HS-27A (cell line): ENCODE results near the gene UMODL1.
"Not testable (repeated sequence)": the region's sequence is repeated elsewhere in the genome, so short reads cannot be mapped to it uniquely, and the experiment has no call there.

Experiments
- DNase-seq: peaks from one replicate; pipeline ENCODE4 v3.0.0-alpha.2; 2012; ENCODE audit warnings: low read depth, missing footprints

Gene UMODL1

GRCh38 chr21:42060166-42060565, 11.0 kb upstream of the UMODL1 start:
- DNase-seq: no peak

DNA sequence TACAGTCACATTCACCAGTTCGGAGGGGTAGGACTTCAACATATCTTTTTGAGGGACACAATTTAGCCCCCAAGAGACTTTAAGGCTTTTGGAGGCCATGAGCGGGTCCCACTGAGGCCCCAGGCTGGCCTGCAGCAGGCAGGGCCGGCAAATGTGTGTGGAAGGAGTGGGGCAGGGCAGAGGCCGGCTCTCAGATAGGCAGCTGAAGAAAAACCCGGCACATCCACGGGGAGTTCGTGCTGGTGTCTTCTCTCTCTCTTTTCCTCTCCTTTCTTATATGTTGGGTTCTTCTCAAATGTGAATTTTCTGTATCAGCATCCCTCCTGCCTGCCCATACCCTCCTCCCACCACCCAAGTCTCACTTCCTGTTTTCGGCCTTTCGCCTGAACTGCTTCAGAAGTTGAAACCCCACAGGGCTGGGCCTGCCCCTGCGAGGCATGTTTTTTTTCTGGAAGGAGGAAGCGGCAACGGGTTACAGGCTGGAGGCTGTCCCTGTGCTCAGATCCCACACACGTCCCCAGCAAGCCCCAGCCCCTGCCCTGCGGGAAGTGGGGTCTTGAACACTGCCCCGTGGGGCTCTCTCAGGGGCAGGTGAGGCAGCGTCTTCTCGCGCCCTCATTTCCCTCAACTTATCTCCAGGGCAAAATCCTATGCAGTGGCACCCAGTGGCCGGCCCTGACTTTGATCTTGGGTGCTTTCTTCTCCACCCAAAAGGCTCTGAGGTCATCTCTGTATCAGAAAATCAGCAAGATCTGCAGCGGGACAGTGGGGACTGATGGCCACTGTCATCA, 9.7 kb upstream of the UMODL1 start:
- DNase-seq: no peak

DNA sequence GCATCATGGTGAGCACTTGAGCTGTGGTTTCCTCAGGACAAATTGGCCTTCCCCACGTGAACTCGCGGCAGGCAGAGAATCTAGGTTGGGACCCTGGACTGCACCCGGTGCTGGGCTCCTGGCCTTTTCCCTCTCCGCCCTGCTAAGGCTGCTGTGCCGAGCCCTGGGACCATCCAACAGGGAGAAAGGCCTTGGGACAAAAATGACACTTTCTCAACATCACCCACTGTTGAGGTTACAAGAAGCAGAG, 9.2 kb upstream of the UMODL1 start:
- no peak for DNase-seq

GRCh38 chr21:42062236-42063022, 8.7 kb upstream of the UMODL1 start:
- no peak for DNase-seq

DNA sequence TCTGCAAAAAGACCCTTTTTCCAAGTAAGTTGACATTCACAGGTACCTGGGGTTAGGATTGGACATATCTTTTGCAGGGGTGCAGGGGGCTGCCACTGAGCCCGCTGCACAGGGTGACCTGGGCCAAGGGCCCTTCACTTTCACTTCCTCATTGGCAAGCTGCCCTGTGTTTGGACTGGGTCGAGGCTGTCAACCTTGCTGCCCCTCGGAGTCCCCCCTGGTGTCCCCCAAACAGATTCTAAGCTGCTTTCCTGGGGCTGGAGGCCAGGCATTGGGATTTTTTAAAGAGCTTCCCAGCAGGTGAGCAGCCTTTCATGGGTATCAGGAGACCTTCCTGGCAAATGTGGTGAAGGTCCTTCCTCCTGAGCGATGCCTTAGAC, 7.9 kb upstream of the UMODL1 start:
- no peak for DNase-seq

DNA sequence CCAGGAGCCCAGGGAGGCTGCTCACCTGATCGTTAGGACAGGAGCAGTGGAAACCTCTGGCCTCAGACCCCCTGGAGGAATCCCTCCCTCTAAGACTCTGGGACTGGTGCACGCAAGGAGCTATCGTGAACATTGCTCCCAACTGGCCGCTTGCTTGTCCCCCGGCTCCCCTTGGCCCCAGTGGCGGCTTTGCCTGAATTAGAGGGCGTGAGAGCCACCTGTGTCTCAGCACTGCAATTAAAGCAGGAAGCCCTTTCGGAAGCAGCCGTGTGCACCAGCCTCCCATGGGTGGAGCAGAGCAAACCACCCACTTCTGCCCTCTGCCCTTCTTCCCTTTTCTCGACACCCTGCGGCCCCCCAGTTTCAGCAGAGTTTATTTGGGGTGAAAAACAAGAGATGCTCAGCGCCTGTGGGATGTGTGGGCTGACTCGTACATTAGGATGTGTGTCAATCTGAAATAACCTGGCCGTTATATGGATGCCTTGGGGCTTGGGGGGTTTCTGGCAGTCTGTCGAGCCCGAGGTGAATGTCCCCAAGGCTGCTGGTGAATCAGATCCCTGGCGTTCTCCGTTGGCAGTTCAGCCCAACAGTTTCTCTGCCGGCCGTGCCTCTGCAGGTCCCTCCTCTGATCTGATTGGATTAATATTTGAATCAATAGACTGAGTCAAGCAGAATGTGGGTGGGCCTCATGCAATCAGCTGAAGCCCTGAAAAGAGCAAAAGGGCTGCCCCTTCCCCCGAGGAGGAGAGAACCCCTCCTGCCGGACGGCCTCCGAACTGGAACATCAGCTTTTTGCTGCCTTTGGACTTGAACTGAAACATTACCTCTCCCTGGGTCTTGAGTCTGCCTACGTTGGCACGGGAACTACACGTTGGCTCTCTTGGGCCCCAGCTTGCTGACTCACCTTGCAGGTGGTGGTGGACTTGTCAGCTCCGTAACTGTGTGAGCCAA, 7.3 kb upstream of the UMODL1 start:
- no peak for DNase-seq

- no peak for DNase-seq
These were observed 4.6 kb upstream of the UMODL1 start for GRCh38 chr21:42066521-42066920.

DNA sequence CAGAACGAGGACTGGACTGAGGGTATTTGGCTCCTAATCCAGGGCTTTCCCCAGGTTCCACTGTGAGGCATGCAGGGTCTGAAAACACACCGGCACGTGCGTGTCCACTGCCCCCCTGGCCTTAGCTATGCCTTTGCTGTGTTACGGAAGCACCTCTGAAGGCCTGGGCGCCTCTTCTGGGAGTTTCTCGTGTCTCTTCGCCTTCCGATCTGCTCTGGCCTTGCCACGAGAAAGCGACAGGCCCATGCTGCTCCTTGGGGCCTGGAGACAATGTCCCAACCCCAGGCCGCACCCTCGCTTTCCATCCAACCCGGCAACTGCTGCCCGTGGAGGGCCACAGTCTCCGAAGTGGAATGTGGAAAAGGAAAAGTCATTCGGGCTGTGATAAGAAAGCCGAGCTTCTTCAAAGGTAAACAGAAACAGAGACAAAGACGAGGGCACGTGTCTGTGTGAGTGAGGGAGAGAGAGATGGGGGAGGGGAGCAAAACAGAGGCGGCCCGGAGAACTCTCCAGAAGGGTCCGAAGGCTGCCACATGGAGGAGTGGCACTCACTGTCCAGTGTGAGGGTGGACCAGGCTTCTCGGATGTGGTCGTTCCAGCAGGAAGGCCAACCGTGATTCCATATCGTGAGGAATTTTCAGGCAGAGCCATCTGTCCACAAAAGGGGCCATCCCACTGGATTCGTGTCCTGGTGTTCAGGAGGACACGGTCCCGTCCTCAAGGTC, 3.4 kb upstream of the UMODL1 start:
- DNase-seq: no peak

- DNase-seq: no peak
These were observed 2.9 kb upstream of the UMODL1 start for GRCh38 chr21:42068256-42068545.

- no peak for DNase-seq
These were observed 2.5 kb upstream of the UMODL1 start for GRCh38 chr21:42068592-42068991.

DNA sequence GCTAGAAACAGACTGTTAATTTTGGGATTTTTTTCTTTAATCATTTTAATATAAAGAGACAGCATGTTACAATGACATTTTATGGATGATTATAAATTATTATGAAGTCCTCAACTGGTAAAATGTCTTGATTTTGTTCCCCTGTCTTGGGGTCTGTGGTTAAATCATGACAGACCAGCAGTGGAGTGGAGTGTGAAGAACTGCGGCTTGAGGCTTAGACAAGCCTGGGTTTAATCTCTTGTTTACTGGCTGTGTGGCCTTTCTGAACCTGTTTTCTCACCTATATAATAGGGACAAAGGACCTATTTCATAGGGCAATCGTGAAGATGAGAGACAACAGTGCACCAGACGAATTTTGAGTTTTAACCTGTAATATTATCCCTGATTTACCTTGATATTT, 1.8 kb upstream of the UMODL1 start:
- DNase-seq: no peak

DNA sequence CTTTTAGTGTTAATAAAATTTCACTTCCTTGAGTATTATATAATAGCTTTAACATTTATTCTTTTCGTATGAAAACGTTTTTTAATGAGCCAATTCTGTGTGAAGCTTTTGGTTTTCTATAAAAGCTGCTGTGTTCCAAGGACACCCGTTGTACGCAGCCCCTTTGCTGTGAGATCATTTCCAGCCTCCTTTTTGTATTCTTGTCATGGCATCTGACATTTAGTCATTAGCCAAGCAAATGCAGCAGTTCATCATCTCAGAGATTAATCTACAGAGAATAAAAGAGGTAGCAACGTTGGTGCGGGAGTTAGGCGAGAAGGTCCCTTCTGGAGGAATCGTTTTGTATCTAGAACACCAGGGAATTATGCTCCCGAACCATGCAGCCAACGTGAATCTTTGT, 1.3 kb upstream of the UMODL1 start:
- DNase-seq: no peak

DNA sequence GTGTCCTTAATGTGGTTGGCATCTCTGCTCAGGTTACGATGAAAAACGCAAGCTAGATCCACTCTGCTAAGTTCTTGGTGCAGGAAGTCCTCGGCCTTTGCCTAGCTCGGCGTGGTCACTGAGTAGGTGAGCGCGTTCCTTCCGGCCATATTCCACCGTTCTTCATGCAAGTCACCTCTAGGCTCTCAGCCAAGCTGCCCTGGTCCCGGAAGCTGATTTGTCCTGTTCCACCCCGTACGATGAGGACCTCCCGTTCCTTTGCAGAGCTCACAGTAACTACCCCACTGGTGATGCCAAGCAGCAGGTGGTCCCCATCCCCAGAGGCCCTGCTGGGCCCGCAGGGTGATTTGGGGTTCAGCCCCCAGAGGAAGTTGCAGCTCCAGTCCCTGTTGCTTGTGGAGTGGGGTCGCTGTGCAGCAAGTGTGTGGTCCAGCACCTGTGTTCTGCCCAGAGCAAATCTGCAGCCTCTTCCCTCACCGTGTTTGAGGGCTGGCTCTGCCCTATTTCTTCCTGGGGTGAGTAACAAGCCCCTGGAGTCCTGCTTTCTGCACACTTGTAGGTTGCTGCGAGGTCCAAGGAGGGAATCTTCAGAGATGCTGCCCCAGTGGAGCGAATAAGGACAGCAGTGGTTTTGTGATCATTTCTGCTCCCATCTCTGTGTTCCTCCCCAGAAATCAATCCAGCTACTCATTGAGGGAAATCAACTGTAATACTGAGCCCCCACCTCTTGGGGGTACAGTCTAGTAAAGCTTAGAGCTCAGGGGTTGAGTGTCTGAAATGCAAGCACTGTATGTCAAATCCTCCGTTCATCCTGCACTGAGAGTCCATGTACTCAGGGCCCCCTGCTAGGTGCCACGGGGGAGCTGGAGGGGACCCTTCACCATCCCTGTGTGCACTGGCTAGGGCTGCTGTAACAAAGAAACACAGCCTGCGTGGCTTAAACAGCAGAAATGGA, 2.3 kb downstream of the UMODL1 start:
- no peak for DNase-seq

- no peak for DNase-seq
These were observed 4.8 kb downstream of the UMODL1 start for GRCh38 chr21:42075686-42076471.

- not testable (repeated sequence) for DNase-seq
These were observed 6.6 kb downstream of the UMODL1 start for GRCh38 chr21:42077685-42078238.

DNA sequence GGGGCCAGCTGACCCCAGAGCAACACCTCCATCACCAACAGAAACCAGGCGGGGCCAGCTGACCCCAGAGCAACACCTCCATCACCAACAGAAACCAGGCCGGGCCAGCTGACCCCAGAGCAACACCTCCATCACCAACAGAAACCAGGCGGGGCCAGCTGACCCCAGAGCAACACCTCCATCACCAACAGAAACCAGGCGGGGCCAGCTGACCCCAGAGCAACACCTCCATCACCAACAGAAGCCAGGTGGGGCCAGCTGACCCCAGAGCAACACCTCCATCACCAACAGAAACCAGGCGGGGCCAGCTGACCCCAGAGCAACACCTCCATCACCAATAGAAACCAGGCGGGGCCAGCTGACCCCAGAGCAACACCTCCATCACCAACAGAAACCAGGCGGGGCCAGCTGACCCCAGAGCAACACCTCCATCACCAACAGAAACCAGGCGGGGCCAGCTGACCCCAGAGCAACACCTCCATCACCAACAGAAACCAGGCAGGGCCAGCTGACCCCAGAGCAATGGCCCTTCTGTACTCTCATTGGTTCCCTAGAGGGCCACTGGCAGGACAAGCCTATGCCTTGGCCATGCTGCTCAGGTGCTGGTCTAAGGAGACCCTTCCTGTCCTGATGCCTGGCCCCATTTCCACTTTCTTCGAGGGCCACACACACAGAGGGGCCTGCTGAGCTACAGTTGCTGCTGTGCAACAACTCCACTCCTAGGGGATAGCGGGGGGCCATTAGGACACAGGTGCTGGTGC, 7.3 kb downstream of the UMODL1 start:
- not testable (repeated sequence) for DNase-seq

- DNase-seq: no peak
These were observed 8.2 kb downstream of the UMODL1 start for GRCh38 chr21:42079008-42079938.
